ENCODE data around the gene ZNF827. TPM values are rescaled to one million over a fixed set of nuclear protein-coding genes. Genes with fewer than 3 reads are reported as not detected.
A peak's percentile ranks its signal among the peaks of the same experiment; 100 is the strongest.

Gene ZNF827
- total RNA-seq, 1 experiment from 2014 or later: 29.4 TPM

GRCh38 chr4:145909773-145910172, 28.9 kb downstream of the ZNF827 start:
- no peak overlapping the region for H2BK20ac ChIP-seq (ENCODE audit: low read depth, low read length, poor library complexity, severe bottlenecking)
- H3K27ac ChIP-seq (ENCODE audit: insufficient read length, low read depth, low read length): no peak overlapping the region
- H3K27me3 Mint-ChIP-seq (ENCODE audit: low read depth): no peaks in the 10 kb centered on the region
- H2AFZ ChIP-seq (ENCODE audit: low read length): no peak overlapping the region
- no peak overlapping the region for H2BK5ac ChIP-seq (ENCODE audit: insufficient read length, low read length)
- no peak overlapping the region for H4K5ac ChIP-seq (ENCODE audit: insufficient read length, low read depth, low read length)
- H2AK5ac ChIP-seq (ENCODE audit: insufficient read length, low read length): no peak overlapping the region
- TF ChIP-seq, protein P1, sequence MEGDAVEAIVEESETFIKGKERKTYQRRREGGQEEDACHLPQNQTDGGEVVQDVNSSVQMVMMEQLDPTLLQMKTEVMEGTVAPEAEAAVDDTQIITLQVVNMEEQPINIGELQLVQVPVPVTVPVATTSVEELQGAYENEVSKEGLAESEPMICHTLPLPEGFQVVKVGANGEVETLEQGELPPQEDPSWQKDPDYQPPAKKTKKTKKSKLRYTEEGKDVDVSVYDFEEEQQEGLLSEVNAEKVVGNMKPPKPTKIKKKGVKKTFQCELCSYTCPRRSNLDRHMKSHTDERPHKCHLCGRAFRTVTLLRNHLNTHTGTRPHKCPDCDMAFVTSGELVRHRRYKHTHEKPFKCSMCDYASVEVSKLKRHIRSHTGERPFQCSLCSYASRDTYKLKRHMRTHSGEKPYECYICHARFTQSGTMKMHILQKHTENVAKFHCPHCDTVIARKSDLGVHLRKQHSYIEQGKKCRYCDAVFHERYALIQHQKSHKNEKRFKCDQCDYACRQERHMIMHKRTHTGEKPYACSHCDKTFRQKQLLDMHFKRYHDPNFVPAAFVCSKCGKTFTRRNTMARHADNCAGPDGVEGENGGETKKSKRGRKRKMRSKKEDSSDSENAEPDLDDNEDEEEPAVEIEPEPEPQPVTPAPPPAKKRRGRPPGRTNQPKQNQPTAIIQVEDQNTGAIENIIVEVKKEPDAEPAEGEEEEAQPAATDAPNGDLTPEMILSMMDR (conservative IDR thresholded peaks at IDR 0.05): no peak
- no peak overlapping the region for H3K18ac ChIP-seq (ENCODE audit: insufficient read length, low read depth, low read length)
- no peak for DNase-seq
- H3K36me3 Mint-ChIP-seq (ENCODE audit: insufficient read depth in 1 of 3, low read depth in 3 of 3): peaks cover 0 to 4% (median 3%) of the 10 kb centered on the region in 3 experiments; a peak in 4 of 7 replicates
- no peak overlapping the region for H3K4ac ChIP-seq (ENCODE audit: low read depth, low read length)
- no peak overlapping the region for H4K91ac ChIP-seq (ENCODE audit: insufficient read length, low read depth, low read length)
- no peaks in the 10 kb centered on the region for H3K23me2 ChIP-seq (ENCODE audit: insufficient read length, low read depth, low read length, poor library complexity, severe bottlenecking)
- no CpG with 5 or more reads among the region's 12 CpGs for WGBS (ENCODE audit: extremely low coverage, insufficient read length, low lambda C conversion rate)
- peak overlapping the region; percentile 69 to 97 (median 89); a peak in 6 of 7 replicates for H3K27ac Mint-ChIP-seq
- H4K20me1 ChIP-seq (ENCODE audit: control insufficient read depth, insufficient read depth, insufficient read length): no peaks in the 10 kb centered on the region
- H3K4me3 Mint-ChIP-seq: no peak overlapping the region
- no peaks in the 10 kb centered on the region for H3K27me3 ChIP-seq (ENCODE audit: insufficient read depth, low read length)
- H3K4me1 ChIP-seq (ENCODE audit: insufficient read depth, low read length): peaks cover 25% of the 10 kb centered on the region
- no peak overlapping the region for H3K23ac ChIP-seq (ENCODE audit: insufficient read length, low read depth, low read length)
- no peak overlapping the region for H3T11ph ChIP-seq (ENCODE audit: low read length)
- no peak overlapping the region for H4K8ac ChIP-seq (replicated peaks; ENCODE audit: insufficient read length, low read depth, low read length)
- no peak overlapping the region for H3K56ac ChIP-seq (ENCODE audit: insufficient read length, low read depth, low read length)
- no peak overlapping the region for H2BK12ac ChIP-seq (ENCODE audit: insufficient read length, low read depth, low read length)
- H3K4me2 ChIP-seq (ENCODE audit: insufficient read depth, insufficient read length, low read length): no peak overlapping the region
- H3K79me2 ChIP-seq (ENCODE audit: insufficient read depth, low read length): peaks cover 19% of the 10 kb centered on the region; the same call in 1 of the 2 replicates
- H3K9me3 Mint-ChIP-seq: no peaks in the 10 kb centered on the region
- H2BK120ac ChIP-seq (ENCODE audit: low read depth, low read length, poor library complexity, severe bottlenecking): no peak overlapping the region
- no peak overlapping the region for H3K14ac ChIP-seq (ENCODE audit: insufficient read depth, low read length)
- H2BK15ac ChIP-seq (ENCODE audit: low read depth, low read length): no peak overlapping the region
- no peaks in the 10 kb centered on the region for H3K9me3 ChIP-seq (ENCODE audit: control insufficient read depth, low read depth, low read length)
- peaks cover 54 to 65% of the 10 kb centered on the region in 2 experiments for H3K4me1 Mint-ChIP-seq
- no peak overlapping the region for H3K9ac ChIP-seq (ENCODE audit: extremely low read depth, insufficient read length, low read length)
- no peaks in the 10 kb centered on the region for H3K79me1 ChIP-seq (ENCODE audit: insufficient read depth, low read depth, low read length, poor library complexity, severe bottlenecking)

Data from H9 (cell line).